Tibial nerve (tissue), 4 donors: Measurements from ENCODE around the gene GMEB2.

Source experiments
- EP300 ChIP-seq, 2 donors: sonication (generic); formaldehyde crosslinking; IDR thresholded peaks; one replicate each; pipeline ENCODE4 v1.6.1; 2017; ENCODE audit warnings: antibody characterized with exemption in 2 of 2, mild to moderate bottlenecking in 1 of 2
- TF ChIP-seq, protein P1 (sequence below), 5 experiments: fragments of 200-600 bp in 3 of 5; fragments of 450-650 bp in 2 of 5; sonication (generic) in 3 of 5; IDR thresholded peaks; one replicate each; pipeline ENCODE4 v1.5.1; 2016 to 2019; ENCODE audit warnings: antibody characterized with exemption in 5 of 5, mild to moderate bottlenecking in 3 of 5, moderate library complexity in 2 of 5

DNA sequence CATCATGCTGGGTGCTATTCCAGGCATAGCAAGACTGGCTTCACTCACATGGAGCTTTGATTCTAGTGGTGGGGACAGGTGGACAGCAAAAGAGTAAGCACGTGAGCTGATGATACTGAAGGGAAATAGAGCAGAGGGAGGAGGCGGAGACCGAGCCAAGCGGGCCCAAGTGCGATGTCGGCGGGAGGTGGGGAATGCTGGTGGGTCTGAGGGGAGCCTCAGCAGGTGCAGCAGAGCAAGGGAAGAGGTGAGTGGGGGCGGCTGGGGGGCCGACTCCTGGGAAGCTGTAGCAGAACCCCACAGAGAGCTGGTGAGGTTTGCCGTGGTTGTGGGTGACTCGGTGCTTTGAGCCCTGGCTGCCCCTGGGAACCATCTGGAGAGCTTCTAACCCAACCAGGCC is 41.5 kb upstream of the GMEB2 start:
- no peak for TF ChIP-seq EP300 (IDR thresholded peaks at IDR 0.05)
- TF ChIP-seq, protein P1, sequence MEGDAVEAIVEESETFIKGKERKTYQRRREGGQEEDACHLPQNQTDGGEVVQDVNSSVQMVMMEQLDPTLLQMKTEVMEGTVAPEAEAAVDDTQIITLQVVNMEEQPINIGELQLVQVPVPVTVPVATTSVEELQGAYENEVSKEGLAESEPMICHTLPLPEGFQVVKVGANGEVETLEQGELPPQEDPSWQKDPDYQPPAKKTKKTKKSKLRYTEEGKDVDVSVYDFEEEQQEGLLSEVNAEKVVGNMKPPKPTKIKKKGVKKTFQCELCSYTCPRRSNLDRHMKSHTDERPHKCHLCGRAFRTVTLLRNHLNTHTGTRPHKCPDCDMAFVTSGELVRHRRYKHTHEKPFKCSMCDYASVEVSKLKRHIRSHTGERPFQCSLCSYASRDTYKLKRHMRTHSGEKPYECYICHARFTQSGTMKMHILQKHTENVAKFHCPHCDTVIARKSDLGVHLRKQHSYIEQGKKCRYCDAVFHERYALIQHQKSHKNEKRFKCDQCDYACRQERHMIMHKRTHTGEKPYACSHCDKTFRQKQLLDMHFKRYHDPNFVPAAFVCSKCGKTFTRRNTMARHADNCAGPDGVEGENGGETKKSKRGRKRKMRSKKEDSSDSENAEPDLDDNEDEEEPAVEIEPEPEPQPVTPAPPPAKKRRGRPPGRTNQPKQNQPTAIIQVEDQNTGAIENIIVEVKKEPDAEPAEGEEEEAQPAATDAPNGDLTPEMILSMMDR (IDR thresholded peaks at IDR 0.05), result no peak
